ENCODE results near the gene KCTD11.

The KCTD11 gene

DNA sequence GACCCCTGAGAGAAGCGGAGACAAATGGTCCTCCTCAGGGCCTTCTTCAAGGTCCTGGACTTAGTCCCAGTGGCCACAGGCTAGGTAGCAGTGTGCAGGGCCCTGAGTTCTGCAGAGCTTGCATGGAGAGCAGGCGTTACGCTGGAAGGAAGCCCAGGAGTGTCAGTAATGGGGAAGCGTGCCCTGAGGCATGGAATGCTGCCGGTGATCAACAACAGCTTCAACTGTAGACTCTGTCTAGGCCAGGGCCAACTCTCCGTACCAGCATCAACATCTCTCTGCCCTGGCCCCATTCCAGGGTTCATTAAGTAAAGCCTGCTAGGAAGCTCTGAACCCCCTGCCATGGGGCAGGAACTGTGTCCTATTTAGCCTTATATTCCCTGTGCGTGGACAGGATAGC, 28.4 kb downstream of the KCTD11 start:
- DNase-seq = no peak

DNA sequence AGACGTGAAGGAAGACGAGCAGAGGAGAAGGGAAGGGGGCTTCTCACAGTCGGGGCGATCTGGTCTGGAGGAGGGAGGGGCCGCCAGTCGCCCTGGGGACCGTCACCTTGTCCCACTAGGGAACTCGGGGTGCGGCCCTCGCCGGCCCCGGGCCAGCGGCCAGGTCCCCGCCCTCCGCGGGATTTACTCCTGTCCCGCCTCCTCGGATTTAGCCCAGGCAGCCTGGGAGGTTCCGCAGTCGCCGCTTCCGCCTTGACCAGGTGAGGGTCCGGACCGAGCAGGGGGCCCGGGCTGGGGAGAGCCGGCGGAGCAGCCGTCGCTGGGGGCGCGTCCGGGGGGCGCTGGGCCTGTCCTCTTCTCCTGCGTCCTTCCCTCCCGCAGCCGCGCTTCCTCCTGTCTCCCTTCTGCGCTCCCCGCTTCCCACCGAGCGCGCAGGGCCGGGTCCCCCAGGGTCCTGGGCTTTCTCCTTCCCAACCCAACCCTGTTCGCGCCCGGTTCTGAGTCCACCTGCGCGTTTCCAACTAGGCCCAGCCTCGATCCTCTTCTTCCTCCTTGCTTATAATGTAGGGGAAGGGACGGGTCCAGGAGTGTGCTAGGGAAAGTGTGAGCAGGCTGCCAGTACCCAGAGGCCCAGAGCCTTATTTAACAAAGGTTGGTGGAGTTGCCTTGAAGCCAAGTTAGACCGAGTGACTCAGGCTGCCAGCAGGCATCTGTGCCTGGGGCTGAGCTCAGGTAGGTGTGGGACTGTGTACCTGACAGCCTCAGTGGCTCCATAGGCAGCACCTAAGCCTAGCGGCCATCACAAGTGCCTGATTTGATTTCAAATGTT, 29.1 kb downstream of the KCTD11 start, which contains the start of gene TNK1:
Gene TNK1, plus strand, starts transcription at position 235 of the 829 bp plus-strand sequence. CDS start 1,838 bp downstream, outside the sequence.
- no peak for DNase-seq

DNA sequence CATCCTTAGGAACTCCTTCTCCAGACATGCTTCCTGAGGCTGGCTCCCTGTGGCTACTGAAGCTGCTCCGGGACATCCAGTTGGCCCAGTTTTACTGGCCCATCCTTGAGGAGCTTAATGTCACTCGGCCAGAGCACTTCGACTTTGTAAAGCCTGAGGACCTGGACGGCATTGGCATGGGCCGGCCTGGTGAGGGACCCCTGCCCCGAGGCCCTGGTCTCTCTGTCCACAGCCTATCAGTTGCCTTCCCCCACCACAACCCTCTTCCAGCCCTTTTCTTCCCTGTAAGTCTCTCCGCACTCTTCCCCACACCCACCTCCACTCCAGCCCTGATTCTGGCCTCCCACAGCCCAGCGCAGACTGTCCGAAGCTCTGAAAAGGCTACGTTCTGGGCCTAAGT, 30.9 kb downstream of the KCTD11 start:
- DNase-seq = no peak

DNA sequence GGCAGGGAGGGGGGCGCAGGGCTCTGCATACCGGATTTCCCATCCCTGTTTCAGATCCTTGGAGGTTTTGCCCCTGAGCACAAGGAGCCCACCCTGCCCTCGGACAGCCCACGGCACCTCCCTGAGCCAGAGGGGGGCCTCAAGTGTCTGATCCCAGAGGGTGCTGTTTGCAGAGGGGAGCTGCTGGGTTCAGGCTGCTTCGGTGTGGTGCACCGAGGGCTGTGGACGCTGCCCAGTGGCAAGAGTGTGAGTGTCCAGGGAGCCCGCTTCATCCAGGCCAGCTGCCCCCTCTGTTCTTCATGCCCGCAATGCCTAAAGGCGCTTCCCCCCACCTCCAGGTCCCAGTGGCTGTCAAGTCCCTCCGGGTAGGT, 31.4 kb downstream of the KCTD11 start:
- DNase-seq = no peak

DNA sequence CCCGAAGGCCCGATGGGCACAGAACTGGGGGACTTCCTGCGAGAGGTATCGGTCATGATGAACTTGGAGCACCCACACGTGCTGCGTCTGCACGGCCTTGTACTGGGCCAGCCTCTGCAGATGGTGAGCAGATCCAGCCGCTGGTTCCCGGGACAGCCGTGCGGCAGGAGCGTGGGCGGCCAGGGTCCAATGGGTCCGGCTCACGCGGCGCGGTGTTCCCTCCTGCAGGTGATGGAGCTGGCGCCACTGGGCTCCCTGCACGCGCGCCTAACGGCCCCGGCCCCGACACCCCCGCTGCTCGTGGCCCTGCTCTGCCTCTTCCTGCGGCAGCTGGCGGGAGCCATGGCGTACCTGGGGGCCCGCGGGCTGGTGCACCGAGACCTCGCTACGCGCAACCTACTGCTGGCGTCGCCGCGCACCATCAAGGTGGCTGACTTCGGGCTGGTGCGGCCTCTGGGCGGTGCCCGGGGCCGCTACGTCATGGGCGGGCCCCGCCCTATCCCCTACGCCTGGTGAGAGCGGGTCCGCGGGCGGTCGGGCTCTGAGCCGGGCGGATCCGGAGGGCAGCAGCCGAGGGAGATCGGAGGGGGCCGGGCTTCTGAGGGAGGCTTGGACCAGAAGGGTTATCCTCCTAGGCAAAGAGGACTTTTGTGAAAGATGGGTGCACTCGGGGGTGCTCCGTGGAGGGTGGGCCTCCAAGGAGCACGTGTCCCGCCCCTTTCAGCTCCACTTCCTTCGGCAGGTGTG, 32.0 kb downstream of the KCTD11 start:
- peak; percentile 70 for DNase-seq

DNA sequence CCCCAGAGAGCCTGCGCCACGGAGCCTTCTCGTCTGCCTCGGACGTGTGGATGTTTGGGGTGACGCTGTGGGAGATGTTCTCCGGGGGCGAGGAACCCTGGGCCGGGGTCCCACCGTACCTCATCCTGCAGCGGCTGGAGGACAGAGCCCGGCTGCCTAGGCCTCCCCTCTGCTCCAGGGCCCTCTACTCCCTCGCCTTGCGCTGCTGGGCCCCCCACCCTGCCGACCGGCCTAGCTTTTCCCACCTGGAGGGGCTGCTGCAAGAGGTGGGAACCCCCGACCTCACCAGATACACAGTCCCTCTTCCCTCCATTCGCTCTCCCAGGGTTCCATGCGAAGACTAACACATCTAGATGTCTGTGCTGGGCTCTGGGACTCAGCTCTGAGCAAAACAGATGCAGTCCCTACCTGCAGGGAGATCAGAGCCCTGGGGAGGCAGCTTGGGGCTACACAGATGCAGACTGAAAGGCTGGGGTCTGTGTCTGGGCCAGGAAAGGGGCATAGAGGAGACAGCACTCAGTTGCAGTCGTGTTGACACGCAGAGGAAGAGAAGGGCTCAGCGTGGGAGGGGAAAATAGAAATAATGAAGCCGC, 32.6 kb downstream of the KCTD11 start:
- no peak for DNase-seq

DNA sequence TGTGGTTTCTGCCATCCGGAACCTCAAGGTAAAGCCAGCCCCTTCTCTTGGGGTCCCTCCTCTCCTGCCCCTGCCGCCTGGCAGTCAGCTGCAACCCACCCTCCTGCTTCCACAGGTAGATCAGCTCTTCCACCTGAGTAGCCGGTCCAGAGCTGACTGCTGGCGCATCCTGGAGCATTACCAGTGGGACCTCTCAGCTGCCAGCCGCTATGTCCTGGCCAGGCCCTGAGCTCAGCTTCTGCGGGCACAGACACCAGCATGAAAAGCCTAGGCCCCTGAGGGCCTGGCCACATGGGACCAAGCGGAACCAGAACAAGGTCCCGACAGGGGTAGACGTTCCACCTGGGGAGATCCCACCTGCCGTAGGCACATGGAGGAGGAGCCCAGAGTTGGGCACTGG, 36.9 kb downstream of the KCTD11 start:
- DNase-seq = no peak

DNA sequence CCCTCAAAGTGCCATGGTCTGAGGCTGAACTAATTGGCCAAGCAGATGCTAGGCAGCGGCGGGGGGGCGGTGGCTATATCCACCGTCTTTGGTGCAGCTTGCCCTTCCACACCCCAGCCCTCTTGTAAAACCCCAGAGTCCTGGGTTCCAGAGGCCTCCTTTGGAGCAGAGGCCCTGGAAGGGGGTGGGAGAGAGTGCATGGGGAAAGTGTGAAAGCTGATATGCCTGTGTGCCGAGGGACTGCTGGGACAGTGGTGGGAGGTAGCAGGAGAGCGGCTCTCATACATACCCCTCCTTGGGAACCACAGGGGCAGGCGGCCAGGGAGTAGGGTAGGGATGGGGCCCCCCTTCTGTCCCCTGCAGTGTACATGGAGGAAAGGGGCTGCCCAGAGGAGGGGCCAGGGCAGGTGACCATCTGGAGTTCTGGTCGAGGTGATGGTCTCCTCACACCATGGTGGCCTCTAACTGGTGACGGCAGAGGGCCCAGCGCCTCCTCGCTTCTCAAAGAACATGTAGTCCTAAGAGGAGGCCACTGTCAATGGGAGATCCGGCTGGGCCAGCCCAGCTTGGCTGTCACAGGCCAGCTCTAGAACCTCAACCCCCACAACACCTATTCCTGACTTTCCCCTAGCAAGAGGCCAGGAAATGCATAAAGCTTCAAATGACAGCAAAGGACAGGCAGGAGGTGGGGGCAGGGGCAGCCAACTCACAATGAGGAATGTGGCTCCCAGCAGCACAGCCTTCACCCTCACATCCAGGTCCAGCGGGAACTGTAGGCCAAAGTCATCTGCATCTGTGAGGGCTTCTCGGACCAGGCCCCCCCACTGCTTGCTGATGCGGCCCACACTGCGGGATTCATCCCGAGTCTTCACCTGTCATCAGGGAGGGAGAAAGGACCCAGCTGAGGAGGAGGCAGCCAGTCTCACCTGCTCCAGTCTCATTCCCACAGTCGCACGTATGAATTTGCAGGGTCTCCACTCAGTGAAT, 38.3 kb downstream of the KCTD11 start:
- DNase-seq = no peak

DNA sequence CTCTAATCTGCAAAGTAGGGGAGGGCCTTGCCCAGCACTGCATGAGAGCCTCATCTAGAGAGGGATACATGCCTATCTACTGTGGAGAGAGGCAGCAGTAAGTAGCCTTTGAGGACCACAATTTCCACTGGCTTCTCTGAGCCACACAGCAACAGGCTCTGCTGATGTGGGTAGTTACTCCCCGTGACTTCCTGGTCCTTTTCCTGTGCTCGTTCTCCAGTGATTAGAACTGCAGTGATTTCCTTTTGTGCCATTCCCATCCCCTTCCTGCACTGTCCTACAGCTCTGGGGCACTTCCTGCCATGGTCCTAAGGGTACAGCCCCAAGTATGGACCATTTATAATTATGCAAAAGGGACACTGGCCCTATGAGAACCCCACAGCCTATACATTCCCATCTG, 39.3 kb downstream of the KCTD11 start:
- no peak for DNase-seq

DNA sequence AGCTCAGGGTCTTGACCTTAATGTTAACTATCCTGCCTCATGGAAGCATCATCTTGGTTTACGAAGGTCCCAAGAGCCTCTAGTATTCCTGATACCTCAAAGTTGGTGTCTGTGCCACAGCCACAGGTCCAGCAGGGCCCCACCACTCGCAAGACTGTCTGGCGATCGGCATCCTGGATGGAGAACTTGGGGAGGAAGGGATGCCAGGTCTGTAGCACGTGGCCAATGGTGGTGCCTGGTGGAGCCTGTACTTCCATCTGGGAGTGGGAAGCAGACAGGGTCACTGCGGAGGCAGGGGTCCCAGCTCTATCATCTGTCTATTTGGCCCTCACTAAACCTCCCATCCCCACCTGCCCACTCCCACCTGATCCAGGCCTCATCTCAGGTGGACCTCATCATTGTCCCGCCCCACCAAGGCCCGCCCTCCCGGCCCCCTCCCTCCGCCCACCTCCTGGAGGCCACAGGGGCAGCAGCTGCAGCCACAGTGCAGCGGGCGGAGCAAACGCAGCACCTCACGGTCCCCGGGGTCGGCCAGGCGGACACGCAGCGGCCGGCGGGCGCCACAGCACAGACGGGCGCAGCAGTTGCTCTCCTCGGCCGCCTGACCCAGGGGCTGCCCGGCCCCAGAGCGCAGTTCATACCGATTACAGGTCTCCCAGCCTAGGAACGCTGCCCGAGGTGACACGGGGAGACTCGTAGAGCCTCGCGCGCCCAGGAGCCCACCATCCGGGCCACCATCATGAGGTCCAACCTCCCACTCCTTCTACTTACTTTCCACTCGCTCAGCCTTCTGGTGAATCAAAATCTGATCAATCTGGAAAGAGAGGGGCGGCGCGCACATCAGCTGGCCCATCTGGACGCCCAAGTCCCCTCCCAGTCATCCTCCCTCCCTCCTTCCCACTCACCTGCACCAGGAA, 41.0 kb downstream of the KCTD11 start:
- no peak for DNase-seq

DNA sequence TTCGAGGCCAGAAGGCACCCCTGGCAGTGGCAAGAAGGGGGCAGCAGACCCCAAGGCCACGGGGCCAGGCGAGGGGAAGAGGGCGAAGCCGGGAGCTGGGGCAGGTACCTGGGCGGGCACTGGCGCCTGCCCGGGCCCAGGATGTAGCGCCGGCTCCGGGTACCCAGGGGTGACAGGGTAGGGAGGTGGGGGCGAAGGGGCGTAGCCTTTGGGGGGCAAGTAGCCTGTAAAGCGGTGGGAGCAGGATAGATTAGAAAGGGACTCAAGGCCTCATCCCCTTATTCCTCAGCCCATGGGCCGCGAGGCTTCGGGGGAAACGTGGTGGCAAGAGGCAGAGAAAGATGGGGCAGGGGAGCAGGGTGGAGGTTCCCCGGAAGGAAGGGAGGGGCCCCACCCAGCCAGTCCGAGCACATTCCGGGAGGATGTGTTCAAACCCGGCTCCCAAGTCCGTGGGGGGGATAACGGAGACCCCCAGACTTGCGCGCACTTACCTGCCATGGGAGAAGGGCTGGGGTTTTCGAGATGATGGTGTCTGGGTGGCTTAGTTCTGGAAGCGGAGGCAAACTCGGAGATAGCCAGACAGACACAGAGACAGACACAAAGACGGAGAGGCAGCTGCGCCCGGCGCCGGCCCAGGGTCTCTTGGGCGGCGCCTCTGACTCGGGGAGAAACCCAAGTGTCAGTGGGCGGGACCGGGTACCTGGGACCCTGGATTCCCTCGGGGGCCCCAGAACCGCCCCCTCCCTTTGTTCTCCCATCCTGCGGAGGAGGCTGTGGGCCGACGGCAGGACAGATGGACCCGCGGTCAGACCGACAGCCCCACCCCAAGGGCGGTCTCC, 41.9 kb downstream of the KCTD11 start:
- DNase-seq = peak; percentile 71

DNA sequence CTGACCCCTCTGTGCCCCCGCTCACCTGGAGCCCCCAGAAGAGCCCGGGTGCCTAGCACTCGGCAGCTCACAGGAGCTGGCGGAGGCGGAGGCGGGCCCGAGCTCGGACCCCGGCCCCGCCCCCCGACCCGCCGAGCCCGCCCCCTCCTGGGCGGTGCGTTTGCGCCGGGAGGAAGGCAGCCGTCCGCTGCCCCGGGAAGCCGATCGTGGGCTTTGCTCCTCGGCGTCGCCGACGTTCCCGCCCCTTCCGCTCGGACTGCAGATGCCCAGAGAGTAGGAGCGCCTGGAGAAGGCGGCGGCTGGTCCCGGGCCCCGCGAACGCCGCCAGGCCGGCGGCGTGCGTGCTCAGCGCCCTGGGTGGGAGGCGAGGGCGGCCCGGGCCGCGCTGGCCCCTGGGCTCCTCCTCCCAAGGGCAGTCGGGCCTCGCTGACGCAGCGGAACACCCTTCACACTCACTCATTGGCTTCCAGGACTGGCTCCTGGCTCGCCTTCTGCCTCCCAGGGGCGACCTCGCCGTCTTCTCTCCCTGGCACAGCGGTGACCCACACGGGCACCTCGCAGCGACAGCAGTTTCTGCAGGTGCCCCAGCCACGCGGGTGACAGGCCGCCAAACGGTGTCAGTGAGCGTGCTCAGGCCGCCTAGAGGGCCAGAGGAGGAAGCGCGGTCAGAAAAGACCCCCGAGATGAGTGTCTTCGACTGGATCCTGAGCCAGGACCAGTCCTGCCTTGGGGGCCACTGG, 42.7 kb downstream of the KCTD11 start, which contains the start of gene PLSCR3:
Gene PLSCR3, minus strand, starts transcription at position 74 of the 740 bp plus-strand sequence. CDS start 415 bp downstream, outside the sequence.
- DNase-seq = peak; percentile 67

DNA sequence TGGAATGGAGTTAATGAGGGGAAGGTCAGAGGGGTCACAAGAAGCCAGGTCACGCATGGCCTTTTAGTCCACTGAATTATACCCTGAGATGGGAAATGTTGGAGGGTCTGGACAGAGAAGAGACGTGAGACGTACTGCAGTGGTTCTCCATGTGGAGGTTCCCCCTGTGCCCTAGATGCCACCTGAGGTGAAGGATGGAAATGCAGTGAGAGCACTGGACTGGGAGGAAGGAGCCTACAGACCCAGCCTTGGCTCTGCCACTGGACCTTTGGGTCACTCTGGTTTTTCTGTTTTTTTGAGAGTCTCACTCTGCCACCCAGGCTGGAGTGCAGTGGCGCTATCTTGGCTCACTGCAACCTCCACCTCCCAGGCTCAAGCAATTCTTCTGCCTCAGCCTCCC, 44.2 kb downstream of the KCTD11 start:
- no peak for DNase-seq

DNA sequence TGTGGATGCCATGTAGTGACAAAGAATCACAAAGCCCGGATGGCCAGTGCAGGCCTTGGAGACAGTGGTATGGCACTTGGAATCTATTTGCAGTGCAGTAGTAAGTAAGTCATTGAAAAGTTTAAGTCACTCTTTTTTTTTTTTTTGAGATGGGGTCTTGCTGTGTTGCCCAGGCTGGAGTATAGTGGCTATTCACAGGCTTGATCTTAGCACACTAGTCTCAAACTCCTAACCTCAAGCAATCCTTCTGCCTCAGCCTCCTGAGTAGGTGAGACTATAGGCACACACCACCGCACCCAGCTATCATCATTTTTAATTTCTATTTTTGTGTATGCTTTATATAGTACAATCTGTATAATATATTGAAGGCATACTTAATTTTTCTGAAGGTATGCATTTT, 46.6 kb downstream of the KCTD11 start:
- DNase-seq = no peak

DNA sequence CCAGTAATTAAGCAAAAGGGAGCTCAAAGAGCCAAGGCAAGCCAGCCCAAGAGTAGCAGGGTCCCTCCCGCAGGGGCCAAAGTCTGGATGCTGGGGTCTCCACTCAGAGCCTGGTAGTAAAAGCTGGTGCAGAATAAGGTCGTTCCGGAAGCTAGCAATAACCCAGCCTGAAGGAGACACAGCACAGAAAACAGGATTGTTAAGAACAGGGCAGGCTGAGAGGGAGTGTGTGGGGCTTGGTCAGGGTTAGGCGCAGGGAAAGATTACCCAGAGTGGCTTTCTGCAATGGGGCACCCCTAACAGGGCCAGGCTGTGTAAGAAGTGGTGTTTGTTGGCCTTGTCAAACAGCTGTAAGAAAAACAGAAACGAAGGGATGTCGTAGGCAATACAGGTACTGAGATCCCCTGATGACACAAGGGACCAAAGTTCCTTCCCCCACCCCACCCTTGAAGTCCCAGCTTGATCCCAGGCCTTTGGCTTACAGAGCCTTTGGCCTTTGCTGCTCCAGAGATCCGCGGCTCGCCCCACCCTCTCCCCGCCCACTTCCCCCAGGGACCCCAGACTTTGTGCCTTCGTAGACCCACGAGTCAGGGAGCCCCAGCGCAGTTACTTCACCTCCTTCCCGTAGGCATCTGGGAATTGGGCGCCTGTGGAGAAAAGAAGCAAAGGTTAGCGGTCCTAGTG, 51.2 kb downstream of the KCTD11 start:
- peak; percentile 29 for DNase-seq

DNA sequence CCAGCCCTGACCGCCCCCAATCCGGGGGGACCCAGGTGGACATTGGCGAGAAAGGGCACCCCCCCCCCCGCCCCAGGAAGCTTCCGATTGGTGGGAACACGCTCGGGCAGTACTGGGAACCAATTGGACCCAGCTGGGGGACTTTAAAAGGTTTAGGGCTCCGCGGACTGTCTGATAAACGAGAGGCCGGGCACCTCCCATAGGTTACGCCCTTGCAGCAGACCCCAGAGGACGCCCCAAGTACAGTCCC, 51.7 kb downstream of the KCTD11 start:
- DNase-seq = no peak

DNA sequence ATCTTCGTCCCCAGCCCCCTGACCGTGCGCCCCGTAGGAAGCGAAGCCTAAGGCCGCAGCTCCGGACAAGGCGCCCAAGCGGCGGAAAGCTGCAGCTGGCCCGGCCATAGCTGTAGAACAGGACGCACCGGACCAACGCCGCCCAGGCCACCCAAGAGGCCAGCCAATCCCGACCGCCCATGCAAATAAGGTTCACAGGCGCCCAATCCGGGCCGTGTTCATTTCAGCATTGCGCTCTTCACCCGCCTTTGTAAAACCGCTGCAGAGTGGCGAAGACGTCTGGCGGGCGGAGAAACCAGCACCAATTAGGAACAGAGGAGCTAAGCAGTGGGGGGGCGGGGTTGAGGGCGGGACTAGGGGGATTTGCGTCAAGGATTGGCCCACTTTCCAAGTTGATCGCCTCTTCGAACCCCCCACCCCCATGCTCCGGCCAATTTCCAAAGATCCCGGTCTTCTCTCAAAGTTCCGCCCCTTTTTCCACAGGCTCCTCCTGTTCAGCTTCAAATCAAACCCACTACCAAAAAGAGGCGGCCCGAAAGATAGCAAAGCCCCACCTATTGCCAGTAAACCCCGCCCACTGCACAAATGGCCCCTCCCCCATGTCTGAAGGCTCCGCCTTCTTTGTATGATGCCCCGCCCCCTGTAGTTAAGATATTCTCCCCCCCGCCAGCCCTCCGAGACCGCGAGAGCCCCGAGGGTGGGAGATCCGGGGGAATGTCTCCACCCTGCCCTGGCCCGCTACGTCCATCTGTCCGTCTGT, 52.2 kb downstream of the KCTD11 start, which contains the start of gene TMEM256:
Gene TMEM256, minus strand, starts transcription at position 121 of the 760 bp plus-strand sequence. Its CDS starts 13 bp downstream, at position 108.
- peak; percentile 94 for DNase-seq
